HG03575 (cell line): Measurements from ENCODE around the gene SYDE1.

Experiments
- ATAC-seq: cut with Tn5 transposase; IDR thresholded peaks from one replicate; pipeline ENCODE4 v1.9.1; 2021; ENCODE audit not compliant: unreplicated experiment, insufficient number of reproducible peaks, low FRiP score; ENCODE audit errors: extremely low read depth

SYDE1 gene

DNA sequence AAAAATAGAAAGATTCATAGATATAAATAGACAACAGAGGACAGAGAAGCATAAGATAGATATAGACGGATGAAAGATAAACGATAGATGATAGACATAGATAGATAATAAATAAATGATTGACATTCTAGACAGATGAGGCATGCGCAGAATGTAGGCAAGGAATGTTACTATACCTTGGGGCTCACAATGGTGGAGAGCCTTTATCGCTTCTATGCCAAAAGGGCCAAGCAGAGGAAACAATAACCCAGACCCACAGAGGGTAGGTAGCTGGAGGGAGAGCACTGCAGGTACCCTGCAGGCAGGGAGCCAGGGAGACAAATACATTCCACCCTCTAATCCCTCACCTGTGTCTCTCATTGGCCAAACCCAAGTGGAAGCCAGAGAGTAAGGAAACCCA is 49.2 kb downstream of the SYDE1 start:
- ATAC-seq, result no peak

DNA sequence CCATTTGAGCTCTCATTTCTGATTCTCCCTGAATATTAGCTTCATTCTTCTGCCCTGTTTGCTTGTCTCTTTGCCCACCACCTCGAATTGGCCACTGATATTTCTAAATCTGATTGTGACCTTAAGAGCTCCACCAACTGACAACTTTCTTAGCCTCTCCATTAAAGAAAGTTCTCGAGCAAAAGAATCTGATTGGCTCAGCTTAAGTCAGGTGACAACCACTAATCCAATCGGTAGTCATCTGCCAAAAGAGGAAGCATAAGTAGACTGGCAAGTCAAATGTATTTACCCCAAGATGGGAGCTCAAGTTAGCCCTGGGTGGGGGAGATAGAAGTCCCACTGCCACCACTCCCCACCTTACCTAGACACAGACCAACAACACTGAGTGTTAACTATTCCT is 52.0 kb downstream of the SYDE1 start:
- ATAC-seq, result no peak

DNA sequence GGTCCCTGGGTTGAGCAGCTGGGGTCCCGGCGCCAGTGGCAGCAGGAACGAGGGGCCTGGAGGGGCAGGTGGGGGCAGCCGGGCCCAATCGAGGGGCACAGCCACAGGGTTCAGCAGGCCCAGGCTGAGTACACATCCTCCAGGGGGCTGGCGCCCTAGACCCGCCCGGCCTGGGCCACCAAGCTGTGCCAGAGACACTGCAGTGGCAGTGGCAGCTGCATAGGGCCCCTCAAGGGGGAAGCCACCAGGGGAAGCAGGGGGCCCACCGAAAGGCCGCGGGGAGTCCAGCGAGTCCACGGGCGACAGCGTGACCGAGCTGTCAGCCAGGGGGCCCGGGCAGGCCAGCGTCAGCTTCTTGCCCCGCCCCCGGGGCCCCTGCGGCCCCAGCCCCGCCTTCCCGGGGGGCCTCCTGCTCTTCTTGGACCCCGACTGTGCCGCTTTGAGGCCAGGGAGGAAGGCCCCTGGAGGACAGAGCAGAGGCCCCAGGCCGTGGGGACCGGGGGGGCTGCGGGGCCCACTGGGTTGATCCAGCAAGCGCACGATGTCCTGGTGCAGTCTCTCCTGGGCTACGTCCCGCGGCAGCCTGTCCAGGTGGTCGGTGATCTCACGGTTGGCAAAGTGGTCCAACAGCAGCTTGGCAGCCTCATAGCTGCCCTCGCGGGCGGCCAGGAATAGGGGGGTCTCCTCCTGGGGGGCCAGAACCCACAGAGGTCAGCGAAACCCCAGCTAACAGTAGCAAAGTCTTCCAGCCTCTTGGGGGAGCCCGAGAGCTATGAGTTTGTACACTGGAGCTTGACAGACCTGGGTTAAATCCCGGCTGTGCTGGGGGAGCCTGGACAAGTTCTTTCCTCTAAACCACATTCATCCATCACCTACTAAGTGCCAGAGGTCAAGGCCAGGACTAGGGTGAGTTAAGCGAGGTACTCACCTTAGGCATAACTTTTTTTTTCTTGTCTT is 54.1 kb downstream of the SYDE1 start:
- no peak for ATAC-seq
